ENCODE measurements around the gene SERPINA5.
A peak's percentile ranks its signal among the peaks of the same experiment; 100 is the strongest.

SERPINA5 gene

DNA sequence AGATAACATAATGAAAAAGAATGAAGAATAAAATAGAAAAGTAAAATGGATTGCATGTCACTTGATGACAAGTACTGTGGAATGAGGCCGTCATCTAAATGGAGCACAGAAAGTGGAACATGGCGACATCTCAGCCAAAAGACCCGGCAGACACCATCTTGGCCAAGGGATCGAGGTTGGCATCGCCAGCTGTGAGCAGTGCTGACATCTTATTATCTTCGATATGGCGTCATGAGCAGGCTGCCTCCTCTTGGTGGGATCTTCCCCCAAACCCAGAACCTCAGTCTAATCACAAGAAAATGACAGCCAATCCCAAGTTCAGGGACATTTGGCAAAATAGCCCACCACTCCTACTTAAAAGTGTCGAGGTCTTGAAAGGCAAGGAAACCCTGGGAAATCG, 15.1 kb downstream of the SERPINA5 start:
- Histone ChIP-seq H3K36me3 (replicated peaks) (no peaks in the 10 kb centered on the region), H3K27ac (no peak overlapping the region), H3K4me3 (ENCODE audit: low read depth, low read length) (no peak overlapping the region), H3K27me3 (replicated peaks) (no peaks in the 10 kb centered on the region)
- no peak for DNase-seq
- in situ Hi-C loops (cut with HindIII; ENCODE audit: low pct_ligation_motif_present, low sequenced_read_pairs), result no loop called here
- TF ChIP-seq, protein P1, sequence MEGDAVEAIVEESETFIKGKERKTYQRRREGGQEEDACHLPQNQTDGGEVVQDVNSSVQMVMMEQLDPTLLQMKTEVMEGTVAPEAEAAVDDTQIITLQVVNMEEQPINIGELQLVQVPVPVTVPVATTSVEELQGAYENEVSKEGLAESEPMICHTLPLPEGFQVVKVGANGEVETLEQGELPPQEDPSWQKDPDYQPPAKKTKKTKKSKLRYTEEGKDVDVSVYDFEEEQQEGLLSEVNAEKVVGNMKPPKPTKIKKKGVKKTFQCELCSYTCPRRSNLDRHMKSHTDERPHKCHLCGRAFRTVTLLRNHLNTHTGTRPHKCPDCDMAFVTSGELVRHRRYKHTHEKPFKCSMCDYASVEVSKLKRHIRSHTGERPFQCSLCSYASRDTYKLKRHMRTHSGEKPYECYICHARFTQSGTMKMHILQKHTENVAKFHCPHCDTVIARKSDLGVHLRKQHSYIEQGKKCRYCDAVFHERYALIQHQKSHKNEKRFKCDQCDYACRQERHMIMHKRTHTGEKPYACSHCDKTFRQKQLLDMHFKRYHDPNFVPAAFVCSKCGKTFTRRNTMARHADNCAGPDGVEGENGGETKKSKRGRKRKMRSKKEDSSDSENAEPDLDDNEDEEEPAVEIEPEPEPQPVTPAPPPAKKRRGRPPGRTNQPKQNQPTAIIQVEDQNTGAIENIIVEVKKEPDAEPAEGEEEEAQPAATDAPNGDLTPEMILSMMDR (IDR thresholded peaks at IDR 0.05; ENCODE audit: low read depth, low read length, missing control alignments), result no peak

DNA sequence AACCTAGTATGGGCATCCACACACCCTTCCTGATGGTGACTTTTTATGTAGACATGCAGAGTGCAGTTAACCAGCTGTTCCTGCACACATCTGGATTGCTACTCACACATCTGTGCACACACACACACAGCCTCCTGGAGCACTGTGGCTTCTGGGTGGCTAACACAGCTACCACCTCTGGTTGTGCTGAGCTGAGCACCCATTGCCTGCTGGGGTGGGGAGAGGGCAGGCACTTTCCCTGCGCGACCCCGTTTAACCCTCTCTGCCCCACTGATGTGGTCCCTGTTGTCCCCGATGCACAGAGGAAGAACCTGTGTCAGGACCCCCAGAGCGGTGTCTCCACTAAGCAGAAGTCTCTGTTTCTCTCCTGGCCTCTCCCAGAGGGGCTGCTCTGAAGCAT, 16.6 kb downstream of the SERPINA5 start:
- no peaks in the 10 kb centered on the region for H3K27me3 ChIP-seq (replicated peaks)
- DNase-seq, result no peak
- no peak overlapping the region for H3K4me3 ChIP-seq (ENCODE audit: low read depth, low read length)
- TF ChIP-seq, protein P1 (IDR thresholded peaks at IDR 0.05; ENCODE audit: low read depth, low read length, missing control alignments), result no peak
- in situ Hi-C loops (cut with HindIII; ENCODE audit: low pct_ligation_motif_present, low sequenced_read_pairs), result no loop called here
- no peaks in the 10 kb centered on the region for H3K36me3 ChIP-seq (replicated peaks)
- H3K27ac ChIP-seq, result no peak overlapping the region

DNA sequence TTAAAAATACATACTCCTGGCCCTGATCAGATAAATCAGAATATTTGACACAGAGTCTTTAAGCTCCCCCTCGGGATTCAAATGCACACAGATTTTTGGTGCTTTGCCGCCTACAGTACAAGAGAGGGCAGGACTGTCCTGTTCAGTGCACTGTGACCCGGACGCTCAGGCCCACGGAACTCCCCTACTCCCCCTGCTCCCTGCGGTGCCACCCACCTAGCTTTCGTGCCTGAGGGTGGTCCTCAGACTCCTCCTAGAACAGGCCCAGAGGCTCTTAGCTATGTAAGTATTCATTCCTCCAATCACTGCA, 17.2 kb downstream of the SERPINA5 start:
- Histone ChIP-seq H3K27ac (peak overlapping the region; percentile 99), H3K36me3 (replicated peaks) (no peaks in the 10 kb centered on the region), H3K4me3 (ENCODE audit: low read depth, low read length) (no peak overlapping the region), H3K27me3 (replicated peaks) (no peaks in the 10 kb centered on the region)
- in situ Hi-C loops (cut with HindIII; ENCODE audit: low pct_ligation_motif_present, low sequenced_read_pairs), result no loop called here
- TF ChIP-seq, protein P1 (IDR thresholded peaks at IDR 0.05; ENCODE audit: low read depth, low read length, missing control alignments), result no peak
- DNase-seq, result no peak

DNA sequence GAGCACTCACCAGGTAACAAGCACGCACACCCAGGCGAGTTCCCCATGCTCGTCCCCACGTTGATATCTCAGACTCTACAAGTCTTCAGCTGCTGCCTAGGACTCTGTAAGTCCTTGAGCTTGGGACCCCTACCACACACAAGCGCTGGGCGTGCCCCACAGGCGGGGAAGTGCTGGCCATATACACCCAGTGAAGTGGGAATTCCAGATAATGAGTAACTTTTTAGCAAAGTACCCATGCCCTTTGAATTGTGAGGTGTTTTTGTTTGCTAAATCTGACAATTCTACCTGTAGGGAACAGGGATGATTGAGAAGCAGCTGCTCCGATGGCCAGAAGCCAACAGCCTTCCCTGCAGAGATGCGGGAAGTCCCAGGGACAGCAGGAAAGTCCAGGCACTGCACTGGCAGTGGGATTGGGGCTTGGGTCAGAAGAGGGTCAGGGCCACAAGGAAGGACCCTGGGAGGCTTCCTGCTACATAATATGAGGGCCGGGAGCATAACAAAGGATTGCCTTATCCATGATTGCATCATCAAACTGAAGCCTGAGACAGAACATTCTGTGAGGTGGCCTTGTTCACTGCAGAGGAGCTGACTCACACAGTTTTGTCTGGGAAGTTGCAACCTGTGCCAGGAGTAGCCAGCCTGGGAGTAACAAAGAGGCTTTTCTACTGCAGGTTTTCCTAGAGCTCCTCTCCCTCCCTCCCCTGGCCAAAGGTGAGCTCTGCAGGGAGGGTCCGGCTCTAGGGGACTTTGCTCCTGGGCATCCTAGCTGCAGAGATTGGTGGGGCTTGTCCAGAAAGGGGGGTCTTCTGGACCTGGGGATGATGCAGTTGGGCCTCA, 17.8 kb downstream of the SERPINA5 start:
- H3K36me3 ChIP-seq (replicated peaks), result no peaks in the 10 kb centered on the region
- H3K27me3 ChIP-seq (replicated peaks), result no peaks in the 10 kb centered on the region
- no peak overlapping the region for H3K4me3 ChIP-seq (ENCODE audit: low read depth, low read length)
- H3K27ac ChIP-seq, result peak overlapping the region; percentile 99
- DNase-seq, result peak; percentile 98
- TF ChIP-seq, protein P1 (IDR thresholded peaks at IDR 0.05; ENCODE audit: low read depth, low read length, missing control alignments), result peak; percentile 63
- in situ Hi-C loops (cut with HindIII; ENCODE audit: low pct_ligation_motif_present, low sequenced_read_pairs), result no loop called here

DNA sequence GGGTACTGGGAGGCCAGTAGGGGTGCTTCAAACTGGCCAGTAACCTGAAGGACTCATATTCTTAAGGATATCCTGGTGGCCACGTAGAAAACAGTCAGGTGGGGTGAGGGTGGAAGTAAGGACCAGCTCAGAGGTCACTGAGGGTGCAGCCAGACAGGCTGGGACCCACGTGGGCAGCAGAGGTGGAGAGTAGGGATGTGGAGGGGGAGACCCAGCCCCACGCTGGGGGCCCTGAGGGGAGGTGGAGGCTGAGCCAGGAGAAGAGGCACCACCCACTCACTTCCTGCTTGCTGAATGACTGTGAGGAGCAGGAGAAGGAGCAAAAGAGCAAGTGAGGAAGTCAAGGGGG, 18.4 kb downstream of the SERPINA5 start:
- Histone ChIP-seq H3K36me3 (replicated peaks) (no peaks in the 10 kb centered on the region), H3K4me3 (ENCODE audit: low read depth, low read length) (no peak overlapping the region), H3K27me3 (replicated peaks) (no peaks in the 10 kb centered on the region), H3K27ac (peak overlapping the region; percentile 99)
- peak; percentile 38 for DNase-seq
- in situ Hi-C loops (cut with HindIII; ENCODE audit: low pct_ligation_motif_present, low sequenced_read_pairs), result no loop called here
- TF ChIP-seq, protein P1 (IDR thresholded peaks at IDR 0.05; ENCODE audit: low read depth, low read length, missing control alignments), result no peak

DNA sequence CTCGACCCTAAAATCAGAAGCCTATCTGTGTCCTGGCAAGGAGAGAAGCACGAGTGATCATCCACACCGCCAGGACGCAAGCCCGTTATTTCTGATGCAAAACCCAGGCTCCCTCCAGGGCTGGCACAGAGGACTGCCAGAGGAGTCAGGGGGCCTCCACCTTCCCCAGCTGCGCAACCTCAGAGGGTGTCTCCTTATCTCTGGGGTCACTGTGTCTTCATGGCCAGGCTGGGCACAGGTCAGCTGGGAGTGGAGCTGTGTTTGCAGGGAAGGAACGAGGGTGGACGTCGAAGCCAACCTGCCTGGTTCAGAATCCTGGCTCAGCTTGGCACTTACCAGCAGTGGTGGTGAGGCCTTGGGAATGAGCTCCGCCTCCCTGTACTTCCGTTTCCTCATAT, 18.9 kb downstream of the SERPINA5 start:
- Histone ChIP-seq H3K36me3 (replicated peaks) (no peaks in the 10 kb centered on the region), H3K27me3 (replicated peaks) (no peaks in the 10 kb centered on the region), H3K27ac (peak overlapping the region; percentile 99), H3K4me3 (ENCODE audit: low read depth, low read length) (no peak overlapping the region)
- in situ Hi-C loops (cut with HindIII; ENCODE audit: low pct_ligation_motif_present, low sequenced_read_pairs), result no loop called here
- TF ChIP-seq, protein P1 (IDR thresholded peaks at IDR 0.05; ENCODE audit: low read depth, low read length, missing control alignments), result no peak
- DNase-seq, result no peak
